ENCODE measurements around the gene C15orf39. TPM values are rescaled to one million over a fixed set of nuclear protein-coding genes. Genes with fewer than 3 reads are reported as not detected.

Gene C15orf39
- total RNA-seq, 1 experiment from 2014 or later = 86.5 TPM

GRCh38 chr15:75212200-75212858 lies 10.6 kb downstream of the C15orf39 start:
- CTCF ChIA-PET = interaction anchor here (0.6 kb wide), 1 partner anchor 474 kb away, joined by 5 read pairs; no protein-coding TSS in a partner anchor
- intact Hi-C loops (cut with micrococcal nuclease; ENCODE audit: unreplicated experiment) = no loop called here
- H3K9me3 Mint-ChIP-seq (ENCODE audit: low read depth, unreplicated experiment) = no peaks in the 10 kb centered on the region
- H3K27me3 Mint-ChIP-seq (ENCODE audit: unreplicated experiment) = no peaks in the 10 kb centered on the region
- peaks cover 22% of the 10 kb centered on the region for H3K4me1 Mint-ChIP-seq (ENCODE audit: low read depth, unreplicated experiment)
- peaks cover 98% of the 10 kb centered on the region for H3K36me3 Mint-ChIP-seq (ENCODE audit: insufficient read depth, unreplicated experiment)
- no peak for TF ChIP-seq CTCF (IDR thresholded peaks at IDR 0.05; ENCODE audit: unreplicated experiment)
- no TSS peak for BruUV-seq (replicated peaks)
- DNase-seq = no peak
- H3K4me3 Mint-ChIP-seq (ENCODE audit: low read depth, unreplicated experiment) = no peak overlapping the region
- H3K27ac Mint-ChIP-seq (ENCODE audit: unreplicated experiment) = peak overlapping the region; percentile 74

GRCh38 chr15:75213212-75213767 lies 11.6 kb downstream of the C15orf39 start:
- Mint-ChIP-seq H3K4me1 (ENCODE audit: low read depth, unreplicated experiment) (peaks cover 24% of the 10 kb centered on the region), H3K27ac (ENCODE audit: unreplicated experiment) (peak overlapping the region; percentile 74), H3K4me3 (ENCODE audit: low read depth, unreplicated experiment) (no peak overlapping the region), H3K9me3 (ENCODE audit: low read depth, unreplicated experiment) (no peaks in the 10 kb centered on the region), H3K27me3 (ENCODE audit: unreplicated experiment) (no peaks in the 10 kb centered on the region), H3K36me3 (ENCODE audit: insufficient read depth, unreplicated experiment) (peaks cover 98% of the 10 kb centered on the region)
- no peak for TF ChIP-seq CTCF (IDR thresholded peaks at IDR 0.05; ENCODE audit: unreplicated experiment)
- DNase-seq = no peak
- no TSS peak for BruUV-seq (replicated peaks)
- intact Hi-C loops (cut with micrococcal nuclease; ENCODE audit: unreplicated experiment) = no loop called here
- CTCF ChIA-PET = interaction anchor here (0.6 to 3.1 kb wide), 3 partner anchors 38 to 475 kb away, joined by 3 to 17 read pairs (median 5); no protein-coding TSS in a partner anchor

- no peaks in the 10 kb centered on the region for H3K27me3 Mint-ChIP-seq (ENCODE audit: unreplicated experiment)
- peaks cover 27% of the 10 kb centered on the region for H3K4me1 Mint-ChIP-seq (ENCODE audit: low read depth, unreplicated experiment)
- no peak for DNase-seq
- H3K27ac Mint-ChIP-seq (ENCODE audit: unreplicated experiment) = peak overlapping the region; percentile 74
- H3K9me3 Mint-ChIP-seq (ENCODE audit: low read depth, unreplicated experiment) = no peaks in the 10 kb centered on the region
- no peak for TF ChIP-seq CTCF (IDR thresholded peaks at IDR 0.05; ENCODE audit: unreplicated experiment)
- peak overlapping the region; percentile 7 for H3K4me3 Mint-ChIP-seq (ENCODE audit: low read depth, unreplicated experiment)
- intact Hi-C loops (cut with micrococcal nuclease; ENCODE audit: unreplicated experiment) = no loop called here
- CTCF ChIA-PET = interaction anchor here (1.0 to 3.1 kb wide), 2 partner anchors 38 to 170 kb away, joined by 3 to 17 read pairs; no protein-coding TSS in a partner anchor
- H3K36me3 Mint-ChIP-seq (ENCODE audit: insufficient read depth, unreplicated experiment) = peaks cover 97% of the 10 kb centered on the region
- BruUV-seq (replicated peaks) = no TSS peak
Observed at GRCh38 chr15:75213768-75214221, 12.1 kb downstream of the C15orf39 start.

GRCh38 chr15:75214293-75215096 lies 12.8 kb downstream of the C15orf39 start:
- H3K27me3 Mint-ChIP-seq (ENCODE audit: unreplicated experiment) = no peaks in the 10 kb centered on the region
- TF ChIP-seq CTCF (IDR thresholded peaks at IDR 0.05; ENCODE audit: unreplicated experiment) = no peak
- BruUV-seq (replicated peaks) = no TSS peak
- H3K4me1 Mint-ChIP-seq (ENCODE audit: low read depth, unreplicated experiment) = peaks cover 27% of the 10 kb centered on the region
- intact Hi-C loops (cut with micrococcal nuclease; ENCODE audit: unreplicated experiment) = no loop called here
- peak overlapping the region; percentile 17 for H3K4me3 Mint-ChIP-seq (ENCODE audit: low read depth, unreplicated experiment)
- CTCF ChIA-PET = interaction anchor here (1.0 to 3.1 kb wide), 3 partner anchors 13 to 171 kb away, joined by 3 to 17 read pairs (median 3); partner anchors contain the start of gene C15orf39
- H3K36me3 Mint-ChIP-seq (ENCODE audit: insufficient read depth, unreplicated experiment) = peaks cover 97% of the 10 kb centered on the region
- peak overlapping the region; percentile 74 for H3K27ac Mint-ChIP-seq (ENCODE audit: unreplicated experiment)
- H3K9me3 Mint-ChIP-seq (ENCODE audit: low read depth, unreplicated experiment) = no peaks in the 10 kb centered on the region
- DNase-seq = no peak

All from Calu3 (cell line).